GM19455 (cell line): Measurements from ENCODE around the gene ABCC9.

ENCODE experiments used
- ATAC-seq: cut with Tn5 transposase; IDR thresholded peaks from one replicate; pipeline ENCODE4 v1.9.1; 2021; ENCODE audit not compliant: unreplicated experiment

Gene ABCC9

DNA sequence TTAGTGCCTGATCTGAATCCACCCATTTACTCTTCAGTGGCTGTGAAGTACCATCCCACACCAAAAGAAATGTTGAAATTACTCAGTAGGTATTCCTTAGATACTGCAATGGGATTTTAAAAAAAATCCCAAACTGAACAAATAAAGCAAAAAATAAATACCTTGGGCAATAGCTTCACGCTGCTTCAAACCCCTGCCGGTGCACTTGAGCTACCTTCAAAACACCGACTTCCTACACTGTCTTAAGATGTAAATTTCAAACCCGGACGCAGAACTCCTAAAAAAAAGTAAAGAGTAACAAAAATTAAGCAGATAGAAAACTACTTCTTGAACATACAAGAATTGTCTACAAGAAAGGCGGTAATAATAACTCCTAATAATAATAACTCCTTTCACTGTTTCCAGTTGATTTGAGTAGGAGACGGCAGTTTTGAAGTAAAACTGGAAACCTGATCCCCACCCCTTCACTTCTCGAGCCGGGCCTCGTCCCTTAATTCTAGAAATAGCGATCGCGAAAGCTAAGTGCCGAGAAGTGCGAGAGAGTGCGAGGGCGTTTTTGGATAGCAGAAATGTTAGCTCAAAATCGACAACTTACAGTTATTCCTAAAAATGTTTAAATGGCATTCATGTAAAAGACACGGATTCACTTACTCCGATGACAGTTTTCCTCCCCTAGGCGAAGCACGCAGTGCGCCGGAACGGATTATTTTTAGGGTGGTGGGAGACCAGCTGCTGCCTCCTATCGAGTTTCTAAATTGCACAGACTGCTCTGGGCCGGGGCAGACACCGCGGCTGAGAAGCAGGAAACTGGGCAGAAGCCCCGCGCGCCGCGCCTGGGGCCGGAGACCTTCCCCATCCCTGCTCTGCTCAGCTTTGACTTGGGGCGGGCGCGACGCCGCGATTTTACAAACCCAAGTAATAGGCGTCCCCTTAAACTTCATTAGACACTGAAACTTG is at the start of gene ABCC9:
TSS of gene ABCC9 (minus strand) at position 878 of the 957 bp plus-strand sequence. CDS start 4,752 bp downstream, outside the sequence.
- no peak for ATAC-seq

DNA sequence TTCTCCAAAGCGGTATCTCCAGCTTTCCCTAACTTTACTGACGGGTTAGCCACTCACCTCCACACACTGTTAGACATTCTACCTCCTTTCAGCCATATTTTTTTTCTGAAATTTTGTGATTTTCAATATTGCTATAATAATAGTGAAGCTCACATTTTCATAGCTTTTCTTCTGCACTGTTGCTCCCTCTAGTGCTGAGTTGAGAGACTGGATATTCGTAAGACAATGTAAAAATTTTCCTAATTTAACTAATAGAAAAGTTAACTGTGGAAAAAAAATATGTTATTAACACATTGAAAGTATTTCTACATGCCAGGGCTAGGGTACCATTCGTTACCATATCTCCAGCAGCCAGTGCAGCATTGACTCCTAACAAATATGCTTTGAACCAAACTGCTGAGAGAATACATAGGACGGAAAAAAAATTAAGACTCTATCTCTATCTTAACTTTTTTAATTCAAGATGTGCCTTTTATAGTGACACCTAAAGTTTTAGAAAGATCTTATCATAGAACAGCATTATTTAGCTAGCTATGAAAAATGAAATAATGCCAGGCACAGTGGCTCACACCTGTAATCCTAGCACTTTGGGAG is 48.7 kb upstream of the ABCC9 start:
- ATAC-seq = no peak

DNA sequence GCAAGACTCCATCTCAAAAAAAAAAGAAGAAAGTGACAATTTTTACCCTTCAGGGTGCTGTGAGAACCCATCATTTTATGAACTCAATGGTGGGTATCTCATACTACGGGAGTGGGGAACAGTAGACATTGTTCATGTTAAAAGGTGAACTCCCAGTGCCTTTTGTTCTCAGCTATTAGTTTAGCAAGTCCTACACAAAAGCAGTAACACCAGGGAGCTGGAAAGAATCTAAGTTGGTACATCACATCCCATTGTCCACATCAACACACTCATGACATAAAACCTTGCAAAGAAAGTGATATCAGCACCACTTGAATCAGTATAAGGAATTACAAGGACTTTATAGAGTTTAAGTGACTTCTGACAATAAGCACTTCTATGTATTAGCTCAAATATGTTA is 47.4 kb upstream of the ABCC9 start:
- no peak for ATAC-seq

DNA sequence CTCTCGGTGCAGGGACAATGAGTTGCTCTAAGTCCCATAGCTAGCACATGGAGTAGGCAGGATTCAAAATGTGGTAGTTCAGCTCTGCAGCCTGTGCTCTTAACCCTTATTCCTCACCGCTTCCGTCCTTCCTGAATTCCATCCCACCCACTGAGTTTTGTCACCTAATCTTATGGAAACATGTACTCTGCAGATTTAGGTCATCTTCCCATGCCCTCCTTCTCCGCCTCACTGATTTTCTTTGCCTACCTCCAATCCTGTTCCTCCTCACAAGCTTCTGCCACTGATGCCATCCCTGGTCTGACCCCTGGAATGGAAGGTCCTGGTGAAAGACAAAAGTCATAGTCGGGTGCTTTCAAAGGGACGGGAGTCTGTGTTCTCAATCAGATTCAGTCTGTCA is 46.5 kb upstream of the ABCC9 start:
- ATAC-seq = no peak

DNA sequence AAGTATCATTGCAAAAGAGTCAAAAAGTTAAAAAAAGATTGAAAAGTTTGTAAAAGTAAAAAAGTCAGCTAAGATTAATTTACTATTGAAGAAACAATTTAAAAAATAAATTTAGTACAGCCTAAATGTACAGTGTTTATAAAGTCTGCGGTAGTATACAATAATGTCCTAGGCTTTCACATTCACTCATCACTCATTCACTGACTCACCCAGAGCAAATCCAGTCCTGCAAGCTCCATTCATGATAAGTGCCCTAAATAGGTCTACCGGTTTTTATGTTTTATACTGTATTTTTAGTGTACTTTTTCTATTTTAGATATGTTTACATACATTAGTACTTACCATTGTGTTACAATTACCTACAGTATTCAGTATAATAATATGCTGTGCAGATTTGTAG is 43.9 kb upstream of the ABCC9 start:
- ATAC-seq = no peak

DNA sequence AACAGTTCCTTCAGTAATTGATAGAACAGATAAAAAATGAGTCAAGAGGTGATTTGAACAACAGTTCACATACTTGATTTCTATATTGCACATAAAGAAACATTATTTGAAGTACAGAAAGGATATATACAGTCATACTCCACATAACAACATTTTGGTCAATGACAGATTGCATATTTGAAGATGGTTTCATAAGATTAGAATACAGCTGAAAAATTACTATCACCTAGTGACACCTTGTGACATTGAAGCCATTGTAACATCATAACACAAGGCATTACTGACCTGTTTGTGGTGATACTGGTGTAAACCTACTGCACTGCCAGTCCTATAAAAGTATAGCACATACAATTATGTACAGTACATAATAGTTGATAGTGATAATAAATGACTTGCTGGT is 43.1 kb upstream of the ABCC9 start:
- no peak for ATAC-seq

DNA sequence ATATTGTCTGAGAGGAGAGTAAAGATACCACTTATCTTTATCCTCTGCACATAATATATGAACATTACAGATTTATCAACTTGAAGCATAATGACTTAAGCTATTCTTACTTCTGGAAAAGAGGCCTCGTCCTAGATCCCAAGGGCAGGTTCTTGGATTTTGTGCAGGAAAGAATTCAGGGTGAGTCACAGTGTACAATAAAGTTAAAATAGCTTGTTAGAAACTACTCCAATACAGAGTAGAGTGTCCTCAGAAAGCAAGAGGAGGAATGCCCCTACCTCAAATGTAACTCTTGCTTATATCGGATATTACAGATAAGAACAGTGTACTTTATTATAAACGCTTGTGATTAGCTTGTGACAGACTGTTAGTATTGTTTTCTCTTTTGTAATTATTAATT is 41.9 kb upstream of the ABCC9 start:
- ATAC-seq = no peak

DNA sequence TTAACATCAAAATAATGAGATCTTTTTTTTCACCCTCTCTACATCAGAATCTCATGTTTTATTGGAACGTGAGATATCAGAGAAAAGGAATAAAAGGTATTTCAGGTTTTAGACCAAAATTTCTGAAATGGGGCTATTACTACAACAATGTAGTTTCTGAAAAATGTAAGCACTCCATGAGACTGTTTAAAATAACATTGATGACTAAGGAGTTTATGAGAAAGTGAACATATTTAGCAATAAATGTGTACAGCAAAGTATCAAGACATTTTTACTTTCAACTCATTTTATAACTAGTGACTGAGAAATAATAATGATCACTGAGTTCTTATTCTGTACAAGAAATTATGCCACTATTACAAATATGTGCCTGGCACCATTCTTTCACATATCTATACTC is 39.3 kb upstream of the ABCC9 start:
- no peak for ATAC-seq

DNA sequence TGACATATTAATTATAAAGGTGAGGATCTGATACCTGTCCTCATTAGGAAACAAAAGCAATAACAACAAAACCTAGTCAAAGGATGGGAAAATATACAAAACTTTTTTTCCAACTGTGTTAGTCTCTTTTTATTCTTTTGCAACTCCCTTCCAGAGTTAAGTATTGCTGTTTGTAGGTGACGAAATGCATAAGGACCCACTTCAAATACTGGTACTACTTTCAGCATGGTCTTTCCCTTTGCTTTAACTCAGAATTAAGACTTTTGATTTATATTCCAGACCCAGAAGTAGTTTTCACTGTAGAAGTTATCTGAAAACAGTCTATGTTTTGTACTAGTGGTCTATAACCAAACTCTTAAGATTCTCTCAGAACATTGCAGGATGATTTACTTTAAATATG is 34.1 kb upstream of the ABCC9 start:
- ATAC-seq = no peak

DNA sequence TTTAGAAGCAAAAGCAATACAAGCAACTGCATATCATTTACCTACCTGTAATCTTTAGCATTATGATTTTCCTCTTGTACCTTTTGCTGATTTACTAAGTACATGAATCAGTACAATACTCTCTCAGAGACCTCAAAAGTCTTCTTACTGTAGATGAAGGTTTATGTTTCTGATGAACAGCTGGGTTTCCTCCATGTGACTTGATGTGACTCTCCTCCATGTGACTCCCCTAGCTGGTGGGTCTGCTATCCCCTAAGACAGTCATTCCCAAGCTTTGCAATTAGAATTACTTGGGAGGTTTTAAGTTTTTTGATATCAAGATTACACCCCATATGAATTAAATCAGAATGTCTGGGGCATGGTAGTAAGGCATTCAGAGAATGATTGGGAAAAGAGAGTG is 32.0 kb upstream of the ABCC9 start:
- ATAC-seq = no peak

DNA sequence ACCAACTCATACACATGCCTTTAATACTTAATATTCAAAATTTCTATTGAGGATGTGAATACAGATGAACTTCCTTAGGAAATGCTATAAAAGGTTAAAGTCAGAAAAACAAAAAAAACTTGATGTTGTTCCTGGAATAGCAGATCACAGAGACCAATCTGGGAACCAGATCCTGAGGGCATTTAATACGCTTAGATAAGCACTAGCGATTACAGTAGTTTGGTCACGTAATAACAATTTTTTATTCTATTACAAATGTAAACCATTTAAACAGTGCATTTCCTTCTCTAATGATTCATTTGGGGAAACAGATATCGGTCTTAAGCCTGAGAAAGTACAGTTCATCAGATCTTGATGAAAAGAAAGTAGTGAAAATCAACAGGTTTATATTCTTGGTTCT is 30.8 kb upstream of the ABCC9 start:
- ATAC-seq = no peak

DNA sequence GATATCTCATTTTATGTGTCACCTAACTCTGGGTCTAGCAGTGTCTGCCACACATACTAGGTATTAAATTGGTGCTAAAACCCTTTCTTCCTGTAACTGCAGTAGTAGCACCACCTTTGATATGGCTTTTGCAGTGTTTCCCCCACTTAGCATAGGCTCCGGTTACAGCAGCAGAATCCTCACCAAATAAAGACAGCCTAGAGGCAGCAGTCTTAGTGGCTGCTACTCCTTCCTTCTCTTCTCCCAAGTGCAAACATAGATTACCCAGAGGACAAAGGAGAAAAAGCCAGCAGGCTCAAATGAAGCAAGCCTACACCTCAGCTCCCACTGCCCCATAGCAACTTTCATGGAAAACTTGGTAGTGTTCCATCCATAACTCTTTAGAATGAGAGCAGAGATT is 30.1 kb upstream of the ABCC9 start:
- no peak for ATAC-seq

DNA sequence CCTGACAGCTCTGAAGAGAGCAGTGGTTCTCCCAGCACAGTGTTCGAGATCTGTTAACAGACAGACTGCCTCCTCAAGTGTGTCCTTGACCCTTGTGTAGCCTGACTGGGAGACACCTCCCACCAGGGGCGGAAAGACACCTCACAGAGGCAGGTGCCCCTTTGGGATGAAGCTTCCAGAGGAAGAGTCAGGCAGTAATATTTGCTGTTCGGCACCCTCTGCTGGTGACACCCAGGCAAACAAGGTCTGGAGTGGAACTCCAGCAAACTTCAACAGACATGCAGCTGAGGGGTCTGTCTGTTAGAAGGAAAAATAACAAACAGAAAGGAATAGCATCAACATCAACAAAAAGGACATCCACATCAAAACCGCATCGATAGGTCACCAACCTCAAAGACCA is 21.6 kb upstream of the ABCC9 start:
- no peak for ATAC-seq

DNA sequence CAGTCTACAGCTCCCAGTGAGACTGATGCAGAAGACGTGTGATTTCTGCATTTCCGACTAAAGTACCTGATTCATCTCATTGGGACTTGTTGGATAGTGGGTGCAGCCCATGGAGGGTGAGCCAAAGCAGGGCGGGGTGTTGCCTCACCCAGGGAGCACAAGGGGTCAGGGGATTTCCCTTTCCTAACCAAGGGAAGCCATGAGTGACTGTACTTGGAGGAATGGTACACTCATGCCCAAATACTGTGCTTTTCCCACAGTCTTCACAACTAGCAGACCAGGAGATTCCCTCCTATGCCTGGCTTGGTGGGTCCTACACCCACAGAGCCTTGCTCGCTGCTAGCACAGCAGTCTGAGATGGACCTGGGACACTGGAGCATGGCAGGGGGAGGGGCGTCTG is 21.0 kb upstream of the ABCC9 start:
- no peak for ATAC-seq

DNA sequence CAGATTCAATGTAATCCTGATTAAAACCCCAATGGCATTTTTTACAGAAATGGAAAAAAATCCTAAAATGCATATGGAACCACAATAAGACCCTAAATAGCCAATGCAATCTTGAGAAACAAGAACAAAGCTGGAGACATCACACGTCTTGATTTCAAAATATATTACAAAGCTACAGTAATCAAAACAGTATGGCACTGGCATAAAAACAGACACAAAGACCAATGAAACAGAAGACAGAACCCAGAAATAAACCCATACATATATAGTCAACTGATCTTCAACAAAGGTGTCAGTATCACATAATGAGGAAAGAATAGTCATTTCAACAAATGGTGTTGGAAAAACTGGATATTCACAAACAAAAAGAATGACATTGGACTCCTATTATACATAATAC is 9.4 kb upstream of the ABCC9 start:
- ATAC-seq = no peak

DNA sequence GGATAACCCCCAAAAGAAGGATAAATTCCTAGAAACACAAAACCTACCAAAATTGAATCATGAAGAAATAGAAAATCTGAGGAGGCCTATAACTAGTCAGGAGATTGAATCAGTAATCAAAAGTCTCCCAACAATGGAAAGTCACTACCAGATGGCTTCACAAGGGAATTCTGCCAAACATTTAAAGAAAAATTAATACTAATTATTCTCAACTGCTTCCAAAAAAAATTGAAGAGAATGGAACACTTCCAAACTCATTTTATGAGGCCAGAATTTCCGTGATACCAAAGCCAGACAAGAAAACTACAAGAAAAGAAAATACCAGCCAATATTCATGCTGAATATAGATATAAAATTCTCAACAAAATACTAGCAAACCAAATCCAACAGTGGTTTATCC is 7.8 kb upstream of the ABCC9 start:
- no peak for ATAC-seq

DNA sequence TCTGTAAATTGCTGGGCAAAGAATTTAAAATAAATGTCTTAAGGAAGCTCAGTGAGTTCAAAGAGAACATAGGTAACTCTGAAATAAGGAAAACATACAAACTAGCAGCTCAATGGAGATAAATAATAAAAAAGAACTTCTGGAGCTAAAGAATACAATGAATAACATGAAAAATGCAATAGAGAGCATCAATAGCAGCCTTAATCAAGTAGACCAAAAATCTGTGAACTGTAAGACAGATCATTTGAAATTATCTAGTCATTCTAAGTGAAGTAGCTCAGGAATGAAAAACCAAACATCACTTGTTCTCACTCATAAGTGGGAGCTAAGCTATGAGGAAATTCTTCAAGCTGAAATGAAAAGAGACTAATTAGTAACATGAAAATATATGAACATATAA is 5.8 kb upstream of the ABCC9 start:
- no peak for ATAC-seq

DNA sequence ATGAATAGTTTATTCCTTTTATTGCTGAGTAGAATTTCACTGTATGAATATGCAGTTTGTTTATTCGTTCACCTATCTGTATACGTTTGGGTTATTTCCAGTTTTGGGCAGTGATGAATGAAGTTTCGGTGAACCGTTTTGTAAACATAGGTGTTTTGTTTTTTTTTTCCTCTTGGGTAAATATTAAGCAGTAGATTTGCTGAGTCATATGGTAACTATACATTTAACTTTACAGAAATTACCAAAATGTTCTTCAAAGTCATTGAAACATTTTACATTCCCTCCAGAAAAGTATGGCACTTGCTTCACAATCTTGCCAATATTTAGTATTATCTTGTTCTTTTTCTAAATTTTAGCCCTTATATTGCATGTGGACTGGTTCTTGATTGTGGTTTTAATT is 3.8 kb upstream of the ABCC9 start:
- ATAC-seq = no peak

DNA sequence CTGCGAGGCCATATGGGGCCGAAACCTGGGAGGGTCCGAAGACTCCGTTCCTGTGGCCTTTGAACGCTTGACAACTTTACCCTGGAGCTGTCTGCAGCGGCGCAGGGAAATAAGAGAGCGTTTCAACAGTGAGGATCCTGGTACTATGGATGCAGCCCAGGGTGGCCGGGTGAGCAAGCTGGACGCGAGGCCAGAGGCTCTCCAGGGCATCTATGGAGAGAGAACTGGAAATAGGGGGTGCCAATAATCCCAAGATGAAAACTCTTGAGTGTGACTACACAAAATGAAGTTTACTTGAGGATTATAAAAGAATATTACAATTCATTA is 1.1 kb upstream of the ABCC9 start:
- no peak for ATAC-seq

DNA sequence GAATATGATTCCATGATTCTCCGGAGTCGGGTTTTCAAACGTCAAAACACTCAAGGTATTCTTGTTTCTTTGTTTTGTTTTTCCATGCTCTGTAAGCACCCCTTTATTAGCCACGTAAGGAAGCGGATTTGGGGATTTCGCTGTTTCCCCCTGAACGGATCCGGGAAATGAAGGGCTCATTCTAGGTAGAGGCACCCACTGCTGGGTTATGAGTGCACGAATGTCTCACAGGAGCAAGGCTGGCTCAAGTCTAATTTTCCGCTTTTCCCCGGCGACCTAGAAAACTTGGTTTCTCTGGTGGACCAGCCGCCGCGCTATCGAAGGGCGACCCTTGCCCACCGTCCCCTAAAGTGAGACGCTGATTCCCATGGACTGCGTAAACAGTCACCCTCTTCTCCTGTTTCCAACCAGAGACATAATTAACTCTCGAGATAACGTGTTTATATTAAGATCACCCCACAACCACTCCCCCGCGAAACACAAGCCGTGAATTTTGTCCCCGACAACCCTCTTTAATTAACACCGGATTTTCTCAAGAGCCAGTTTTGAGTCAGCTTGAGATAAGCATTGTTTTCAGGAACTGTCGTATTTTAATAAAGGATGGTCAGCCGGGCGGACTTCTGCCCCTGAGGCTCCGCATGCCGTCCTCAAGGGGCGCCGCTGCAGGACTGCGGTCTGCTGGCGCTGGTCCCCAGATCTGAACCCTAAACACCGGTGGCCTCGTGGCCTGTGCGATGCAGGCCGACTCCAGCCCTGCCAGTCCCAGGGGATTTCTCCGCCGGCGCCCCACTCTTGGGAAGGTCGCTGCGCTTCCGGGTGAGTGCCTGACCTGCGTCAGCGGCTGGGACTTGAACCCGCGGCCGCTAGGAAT is 515 bp upstream of the ABCC9 start:
- ATAC-seq = no peak

DNA sequence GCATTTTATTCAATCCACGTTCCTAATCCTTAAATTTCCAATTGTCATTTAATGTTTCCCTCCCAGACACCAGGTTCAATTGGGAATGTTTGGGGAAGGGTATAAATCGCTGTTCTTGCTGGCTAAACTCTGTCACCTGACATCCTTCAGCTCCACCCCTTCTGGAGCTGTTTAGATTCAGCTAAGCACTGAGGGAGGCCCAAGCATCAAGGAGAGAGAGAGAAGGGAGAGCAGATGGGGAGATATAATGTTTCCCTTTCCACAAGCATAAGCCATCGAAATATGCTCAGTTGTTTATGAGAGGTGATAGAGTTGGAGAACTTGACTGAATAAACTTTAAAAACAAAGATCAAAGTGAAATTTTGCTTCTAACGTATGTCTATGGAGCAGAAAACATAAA is 1.8 kb downstream of the ABCC9 start:
- ATAC-seq = no peak

DNA sequence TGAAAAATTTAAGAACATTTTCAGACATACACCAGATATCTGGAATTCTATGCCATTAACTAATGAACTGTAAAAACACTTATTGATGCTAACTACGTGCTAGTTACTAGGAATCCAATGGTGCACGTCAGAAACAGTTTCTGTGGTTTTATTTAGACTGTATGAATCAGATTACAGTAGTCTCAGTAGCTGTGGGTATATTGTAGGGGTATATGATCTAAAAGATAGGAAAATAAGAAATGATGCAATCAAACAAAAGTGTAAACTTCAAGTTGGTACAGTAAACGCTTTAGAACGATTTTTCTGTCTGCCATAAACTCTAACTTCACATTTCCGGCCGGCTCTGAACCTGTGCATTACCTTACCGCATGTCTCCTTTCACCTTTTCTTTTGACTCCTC is 2.3 kb downstream of the ABCC9 start:
- ATAC-seq = no peak
